ENCODE measurements around the gene DCAF7. TPM values are rescaled to one million over a fixed set of nuclear protein-coding genes. Genes with fewer than 3 reads are reported as not detected.

DCAF7 gene
- polyA plus RNA-seq, 3 donors, result 41.9 to 89.4 (median 58.1) TPM

DNA sequence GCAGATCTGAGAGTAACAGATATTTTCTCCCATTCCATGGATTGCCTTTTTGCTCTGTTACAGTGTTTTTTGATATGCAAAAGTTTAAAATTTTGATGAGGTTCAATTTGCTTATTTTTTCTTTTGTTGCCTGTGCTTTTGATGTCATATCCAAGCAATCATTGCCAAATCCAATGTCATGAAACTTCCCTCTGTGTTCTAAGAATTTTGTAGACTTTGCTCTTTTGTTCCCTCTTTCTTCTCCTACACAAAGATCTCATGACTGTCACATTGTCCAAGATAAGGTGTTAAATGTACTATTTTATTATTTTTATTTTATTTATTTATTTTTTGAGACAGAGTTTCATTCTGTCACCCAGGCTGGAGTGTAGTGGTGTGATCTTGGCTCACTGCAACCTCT lies 46.0 kb upstream of the DCAF7 start:
- Mint-ChIP-seq H3K9me3 (peaks cover 2 to 11% (median 7%) of the 10 kb centered on the region in 7 donors), H3K36me3 (no peaks in the 10 kb centered on the region), H3K4me3 (no peak overlapping the region), H3K27ac (no peak overlapping the region), H3K4me1 (peaks cover 11% of the 10 kb centered on the region), H3K27me3 (ENCODE audit: low read depth in 3 of 3) (peaks cover 4 to 28% (median 12%) of the 10 kb centered on the region in 3 donors)
- Histone ChIP-seq H4K20me1 (ENCODE audit: insufficient read depth, low read length) (no peaks in the 10 kb centered on the region), H2AFZ (ENCODE audit: insufficient read depth, low read depth, low read length, poor library complexity, severe bottlenecking) (no peak overlapping the region), H3K36me3 (replicated peaks in 1 of 2; ENCODE audit: control insufficient read depth in 1 of 2, insufficient read depth in 2 of 2, low read length in 2 of 2) (no peaks in the 10 kb centered on the region), H3K27me3 (ENCODE audit: control insufficient read depth in 2 of 2, insufficient read depth in 2 of 2, low read length in 2 of 2) (no peaks in the 10 kb centered on the region), H3K27ac (ENCODE audit: low read depth in 1 of 2, low read length in 2 of 2) (no peak overlapping the region), H3K4me3 (replicated peaks in 1 of 3; ENCODE audit: low read depth in 2 of 3, low read length in 3 of 3) (no peak overlapping the region), H3K4me2 (replicated peaks; ENCODE audit: extremely low read depth, low read length, poor library complexity, severe bottlenecking) (no peak overlapping the region), H3K9me3 (replicated peaks in 1 of 2; ENCODE audit: control insufficient read depth in 1 of 2, insufficient read depth in 1 of 2, low read length in 2 of 2) (peaks cover 0 to 6% of the 10 kb centered on the region in 2 donors), H3K79me2 (ENCODE audit: insufficient read depth, low read length) (no peaks in the 10 kb centered on the region), H3K9ac (ENCODE audit: insufficient read depth, low read length, poor library complexity, severe bottlenecking) (no peak overlapping the region), H3K4me1 (ENCODE audit: control insufficient read depth in 1 of 2, insufficient read depth in 2 of 2, low read length in 2 of 2) (no peaks in the 10 kb centered on the region)
- TF ChIP-seq, protein P1, sequence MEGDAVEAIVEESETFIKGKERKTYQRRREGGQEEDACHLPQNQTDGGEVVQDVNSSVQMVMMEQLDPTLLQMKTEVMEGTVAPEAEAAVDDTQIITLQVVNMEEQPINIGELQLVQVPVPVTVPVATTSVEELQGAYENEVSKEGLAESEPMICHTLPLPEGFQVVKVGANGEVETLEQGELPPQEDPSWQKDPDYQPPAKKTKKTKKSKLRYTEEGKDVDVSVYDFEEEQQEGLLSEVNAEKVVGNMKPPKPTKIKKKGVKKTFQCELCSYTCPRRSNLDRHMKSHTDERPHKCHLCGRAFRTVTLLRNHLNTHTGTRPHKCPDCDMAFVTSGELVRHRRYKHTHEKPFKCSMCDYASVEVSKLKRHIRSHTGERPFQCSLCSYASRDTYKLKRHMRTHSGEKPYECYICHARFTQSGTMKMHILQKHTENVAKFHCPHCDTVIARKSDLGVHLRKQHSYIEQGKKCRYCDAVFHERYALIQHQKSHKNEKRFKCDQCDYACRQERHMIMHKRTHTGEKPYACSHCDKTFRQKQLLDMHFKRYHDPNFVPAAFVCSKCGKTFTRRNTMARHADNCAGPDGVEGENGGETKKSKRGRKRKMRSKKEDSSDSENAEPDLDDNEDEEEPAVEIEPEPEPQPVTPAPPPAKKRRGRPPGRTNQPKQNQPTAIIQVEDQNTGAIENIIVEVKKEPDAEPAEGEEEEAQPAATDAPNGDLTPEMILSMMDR (IDR thresholded peaks at IDR 0.05), result no peak
- no peak for DNase-seq
- intact Hi-C loops (cut with micrococcal nuclease), result no loop called here

- H3K27ac Mint-ChIP-seq, result no peak overlapping the region
- no peak overlapping the region for H3K27ac ChIP-seq (ENCODE audit: low read depth in 1 of 2, low read length in 2 of 2)
- no peak overlapping the region for H3K4me3 ChIP-seq (replicated peaks in 1 of 3; ENCODE audit: low read depth in 2 of 3, low read length in 3 of 3)
- DNase-seq, result no peak
- peaks cover 4 to 28% (median 10%) of the 10 kb centered on the region in 3 donors for H3K27me3 Mint-ChIP-seq (ENCODE audit: low read depth in 3 of 3)
- no peaks in the 10 kb centered on the region for H3K79me2 ChIP-seq (ENCODE audit: insufficient read depth, low read length)
- H4K20me1 ChIP-seq (ENCODE audit: insufficient read depth, low read length), result no peaks in the 10 kb centered on the region
- no peak overlapping the region for H3K4me2 ChIP-seq (replicated peaks; ENCODE audit: extremely low read depth, low read length, poor library complexity, severe bottlenecking)
- 83% methylated on average over 1 of the region's 9 CpGs for WGBS (ENCODE audit: insufficient coverage)
- peaks cover 0 to 6% of the 10 kb centered on the region in 2 donors for H3K9me3 ChIP-seq (replicated peaks in 1 of 2; ENCODE audit: control insufficient read depth in 1 of 2, insufficient read depth in 1 of 2, low read length in 2 of 2)
- no peak overlapping the region for H3K4me3 Mint-ChIP-seq
- peaks cover 2 to 11% (median 7%) of the 10 kb centered on the region in 7 donors for H3K9me3 Mint-ChIP-seq
- TF ChIP-seq, protein P1 (IDR thresholded peaks at IDR 0.05), result no peak
- intact Hi-C loops (cut with micrococcal nuclease), result no loop called here
- no peaks in the 10 kb centered on the region for H3K36me3 ChIP-seq (replicated peaks in 1 of 2; ENCODE audit: control insufficient read depth in 1 of 2, insufficient read depth in 2 of 2, low read length in 2 of 2)
- no peaks in the 10 kb centered on the region for H3K36me3 Mint-ChIP-seq
- no peaks in the 10 kb centered on the region for H3K4me1 ChIP-seq (ENCODE audit: control insufficient read depth in 1 of 2, insufficient read depth in 2 of 2, low read length in 2 of 2)
- H2AFZ ChIP-seq (ENCODE audit: insufficient read depth, low read depth, low read length, poor library complexity, severe bottlenecking), result no peak overlapping the region
- peaks cover 6% of the 10 kb centered on the region for H3K4me1 Mint-ChIP-seq
- no peak overlapping the region for H3K9ac ChIP-seq (ENCODE audit: insufficient read depth, low read length, poor library complexity, severe bottlenecking)
- H3K27me3 ChIP-seq (ENCODE audit: control insufficient read depth in 2 of 2, insufficient read depth in 2 of 2, low read length in 2 of 2), result no peaks in the 10 kb centered on the region
These were observed 44.9 kb upstream of the DCAF7 start for GRCh38 chr17:63505341-63505740.

Data from CD14-positive monocyte (primary cell).